ENCODE results near the gene GABRD. TPM values are rescaled to one million over a fixed set of nuclear protein-coding genes. Genes with fewer than 3 reads are reported as not detected.
A peak's percentile ranks its signal among the peaks of the same experiment; 100 is the strongest.

Gene GABRD
- total and polyA plus RNA-seq, 4 donors = 0.41 to 6.8 (median 1.8) TPM

DNA sequence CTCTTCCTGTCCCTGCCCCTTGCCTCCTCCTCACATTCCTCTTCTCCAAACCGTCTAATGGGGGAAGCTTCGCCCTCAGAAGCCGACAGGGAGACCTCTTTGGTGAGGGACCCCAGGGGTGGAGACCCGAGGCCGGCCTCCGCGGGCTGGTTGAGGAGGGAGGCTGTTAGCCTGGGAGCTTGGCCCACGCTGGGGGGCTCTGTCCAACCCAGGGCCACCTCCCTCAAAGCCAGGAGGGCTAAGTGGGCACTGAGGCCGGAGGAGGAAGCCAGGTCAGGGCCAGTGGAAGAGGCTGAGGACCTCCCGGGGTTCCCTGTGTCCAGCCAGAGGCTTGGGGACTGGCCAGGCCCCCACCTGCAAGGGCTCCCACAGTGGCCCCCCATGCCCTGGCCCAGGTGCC lies 5.3 kb downstream of the GABRD start:
- peaks cover 3 to 27% (median 15%) of the 10 kb centered on the region in 3 donors for H3K27me3 ChIP-seq (ENCODE audit: control insufficient read depth in 3 of 3, insufficient read depth in 3 of 3, low read length in 2 of 3)
- H3K27ac ChIP-seq (ENCODE audit: low read depth in 1 of 2, low read length in 1 of 2) = no peak overlapping the region
- WGBS, 2 donors = 85% methylated on average over 10 of the region's 10 CpGs
- peaks cover 0 to 27% (median 4%) of the 10 kb centered on the region in 5 donors for H3K4me1 ChIP-seq (ENCODE audit: control insufficient read depth in 5 of 5, insufficient read depth in 5 of 5, low read length in 5 of 5)
- H3K9ac ChIP-seq (ENCODE audit: insufficient read depth in 1 of 2, low read length in 2 of 2) = no peak overlapping the region
- H3K4me3 ChIP-seq = no peak overlapping the region
- peaks cover 0 to 3% (median 0%) of the 10 kb centered on the region in 4 donors for H3K9me3 ChIP-seq (ENCODE audit: control insufficient read depth in 4 of 4, insufficient read depth in 3 of 4, low read length in 3 of 4)
- TF ChIP-seq, protein P1, sequence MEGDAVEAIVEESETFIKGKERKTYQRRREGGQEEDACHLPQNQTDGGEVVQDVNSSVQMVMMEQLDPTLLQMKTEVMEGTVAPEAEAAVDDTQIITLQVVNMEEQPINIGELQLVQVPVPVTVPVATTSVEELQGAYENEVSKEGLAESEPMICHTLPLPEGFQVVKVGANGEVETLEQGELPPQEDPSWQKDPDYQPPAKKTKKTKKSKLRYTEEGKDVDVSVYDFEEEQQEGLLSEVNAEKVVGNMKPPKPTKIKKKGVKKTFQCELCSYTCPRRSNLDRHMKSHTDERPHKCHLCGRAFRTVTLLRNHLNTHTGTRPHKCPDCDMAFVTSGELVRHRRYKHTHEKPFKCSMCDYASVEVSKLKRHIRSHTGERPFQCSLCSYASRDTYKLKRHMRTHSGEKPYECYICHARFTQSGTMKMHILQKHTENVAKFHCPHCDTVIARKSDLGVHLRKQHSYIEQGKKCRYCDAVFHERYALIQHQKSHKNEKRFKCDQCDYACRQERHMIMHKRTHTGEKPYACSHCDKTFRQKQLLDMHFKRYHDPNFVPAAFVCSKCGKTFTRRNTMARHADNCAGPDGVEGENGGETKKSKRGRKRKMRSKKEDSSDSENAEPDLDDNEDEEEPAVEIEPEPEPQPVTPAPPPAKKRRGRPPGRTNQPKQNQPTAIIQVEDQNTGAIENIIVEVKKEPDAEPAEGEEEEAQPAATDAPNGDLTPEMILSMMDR (IDR thresholded peaks at IDR 0.05; ENCODE audit: control extremely low read depth, extremely low read depth) = no peak
- ATAC-seq (ENCODE audit: insufficient read depth, low FRiP score) (no peak), DNase-seq (no peak)
- no peaks in the 10 kb centered on the region for H3K36me3 ChIP-seq (ENCODE audit: control insufficient read depth in 4 of 4, insufficient read depth in 4 of 4, low read length in 4 of 4)

DNA sequence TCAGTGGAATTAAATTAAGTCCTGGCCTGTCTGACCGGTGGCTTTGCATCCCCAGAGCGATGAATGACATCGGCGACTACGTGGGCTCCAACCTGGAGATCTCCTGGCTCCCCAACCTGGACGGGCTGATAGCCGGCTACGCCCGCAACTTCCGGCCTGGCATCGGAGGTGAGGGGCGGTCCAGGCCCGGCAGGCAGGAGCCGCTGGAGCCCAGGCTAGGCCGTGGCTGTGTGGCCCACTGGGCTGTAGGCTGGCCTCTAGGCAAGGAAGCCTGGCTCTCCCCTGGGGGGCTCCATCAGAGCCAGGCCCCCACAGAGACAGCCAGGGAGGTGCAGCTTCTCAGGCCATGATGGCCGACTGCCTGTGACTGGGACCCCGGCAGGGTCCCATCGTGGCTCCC lies 5.7 kb downstream of the GABRD start:
- Histone ChIP-seq H3K27me3 (ENCODE audit: control insufficient read depth in 3 of 3, insufficient read depth in 3 of 3, low read length in 2 of 3) (peaks cover 3 to 24% (median 15%) of the 10 kb centered on the region in 3 donors), H3K9me3 (ENCODE audit: control insufficient read depth in 4 of 4, insufficient read depth in 3 of 4, low read length in 3 of 4) (peaks cover 0 to 3% (median 0%) of the 10 kb centered on the region in 4 donors), H3K4me1 (ENCODE audit: control insufficient read depth in 5 of 5, insufficient read depth in 5 of 5, low read length in 5 of 5) (peaks cover 0 to 24% (median 4%) of the 10 kb centered on the region in 5 donors), H3K27ac (ENCODE audit: low read depth in 1 of 2, low read length in 1 of 2) (no peak overlapping the region), H3K36me3 (ENCODE audit: control insufficient read depth in 4 of 4, insufficient read depth in 4 of 4, low read length in 4 of 4) (no peaks in the 10 kb centered on the region), H3K9ac (ENCODE audit: insufficient read depth in 1 of 2, low read length in 2 of 2) (no peak overlapping the region), H3K4me3 (no peak overlapping the region)
- DNase-seq (no peak), ATAC-seq (ENCODE audit: insufficient read depth, low FRiP score) (no peak)
- 87 to 88% methylated on average over 18 of the region's 18 CpGs for WGBS, 2 donors
- TF ChIP-seq, protein P1 (IDR thresholded peaks at IDR 0.05; ENCODE audit: control extremely low read depth, extremely low read depth) = no peak

DNA sequence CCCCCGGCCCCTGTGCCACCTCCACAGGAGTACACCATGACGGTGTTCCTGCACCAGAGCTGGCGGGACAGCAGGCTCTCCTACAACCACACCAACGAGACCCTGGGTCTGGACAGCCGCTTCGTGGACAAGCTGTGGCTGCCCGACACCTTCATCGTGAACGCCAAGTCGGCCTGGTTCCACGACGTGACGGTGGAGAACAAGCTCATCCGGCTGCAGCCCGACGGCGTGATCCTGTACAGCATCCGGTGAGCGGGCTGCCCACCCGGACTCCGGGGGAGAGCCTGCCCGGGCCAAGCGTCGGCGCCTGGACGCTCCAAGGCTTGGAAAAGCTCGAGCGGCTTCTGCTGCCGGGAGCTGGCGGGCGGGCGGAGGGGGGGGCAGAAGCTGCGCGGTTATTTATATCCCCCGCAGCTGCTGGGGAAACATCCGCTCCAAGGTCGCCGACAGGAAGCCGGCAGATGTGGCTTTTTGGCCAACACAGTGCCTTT lies 6.4 kb downstream of the GABRD start:
- peak; percentile 83 to 92 (median 84) for DNase-seq
- WGBS, 2 donors = 40 to 44% methylated on average over 39 of the region's 39 CpGs
- Histone ChIP-seq H3K36me3 (ENCODE audit: control insufficient read depth in 4 of 4, insufficient read depth in 4 of 4, low read length in 4 of 4) (no peaks in the 10 kb centered on the region), H3K4me3 (no peak overlapping the region), H3K9ac (ENCODE audit: insufficient read depth in 1 of 2, low read length in 2 of 2) (no peak overlapping the region), H3K27ac (ENCODE audit: low read depth in 1 of 2, low read length in 1 of 2) (peak overlapping the region in 1 of 2 donors; percentile 26), H3K27me3 (ENCODE audit: control insufficient read depth in 3 of 3, insufficient read depth in 3 of 3, low read length in 2 of 3) (peaks cover 1 to 17% (median 11%) of the 10 kb centered on the region in 3 donors), H3K9me3 (ENCODE audit: control insufficient read depth in 4 of 4, insufficient read depth in 3 of 4, low read length in 3 of 4) (peaks cover 0 to 3% (median 0%) of the 10 kb centered on the region in 4 donors), H3K4me1 (ENCODE audit: control insufficient read depth in 5 of 5, insufficient read depth in 5 of 5, low read length in 5 of 5) (peaks cover 0 to 17% (median 4%) of the 10 kb centered on the region in 5 donors)
- no peak for ATAC-seq (ENCODE audit: insufficient read depth, low FRiP score)
- TF ChIP-seq, protein P1 (IDR thresholded peaks at IDR 0.05; ENCODE audit: control extremely low read depth, extremely low read depth) = no peak

Data from lung (tissue), 12 donors.